Glutamatergic neuron (in vitro differentiated cells): ENCODE data around the gene JARID2. TPM values are rescaled to one million over a fixed set of nuclear protein-coding genes. Genes with fewer than 3 reads are reported as not detected.

Experiments used
- DNase-seq: peaks from one replicate; pipeline ENCODE4 v3.0.0; 2022
- H3K27ac Mint-ChIP-seq: one replicate; pipeline ENCODE4 v1.8.0; 2020; ENCODE audit warnings: mild to moderate bottlenecking, mixed read lengths, inconsistent platforms; ENCODE audit not compliant: unreplicated experiment
- H3K27me3 Mint-ChIP-seq: one replicate; pipeline ENCODE4 v1.8.0; 2020; ENCODE audit warnings: mild to moderate bottlenecking, moderate library complexity, mixed read lengths, inconsistent platforms; ENCODE audit not compliant: unreplicated experiment
- H3K36me3 Mint-ChIP-seq: one replicate; pipeline ENCODE4 v1.8.0; 2020; ENCODE audit warnings: mild to moderate bottlenecking, mixed read lengths, inconsistent platforms; ENCODE audit not compliant: unreplicated experiment
- H3K4me1 Mint-ChIP-seq: one replicate; pipeline ENCODE4 v1.8.0; 2020; ENCODE audit warnings: mild to moderate bottlenecking, low read depth, mixed read lengths, inconsistent platforms; ENCODE audit not compliant: unreplicated experiment
- H3K4me3 Mint-ChIP-seq: one replicate; pipeline ENCODE4 v1.8.0; 2020; ENCODE audit warnings: mild to moderate bottlenecking, mixed read lengths, inconsistent platforms; ENCODE audit not compliant: unreplicated experiment
- H3K9me3 Mint-ChIP-seq: one replicate; pipeline ENCODE4 v1.8.0; 2020; ENCODE audit warnings: mild to moderate bottlenecking, moderate library complexity, mixed read lengths, inconsistent platforms; ENCODE audit not compliant: unreplicated experiment
- CTCF ChIP-seq: fragments of 200-600 bp; sonication (generic); IDR thresholded peaks from one replicate; pipeline ENCODE4 v1.5.0; 2021; ENCODE audit not compliant: partially characterized antibody, unreplicated experiment
- total RNA-seq: library from RNA; stranded (reverse); fragmentation: NEBNext Ultra II Directional; extraction: Animal tissue kit (Norgen Biotek cat#: 25700); gene quantifications from one replicate; pipeline ENCODE4 v1.2.1, GENCODE V29; 2021; ENCODE audit not compliant: unreplicated experiment

The JARID2 gene
- total RNA-seq, 1 donor from 2014 or later, result 83.8 TPM

- Mint-ChIP-seq H3K36me3 (no peaks in the 10 kb centered on the region), H3K27ac (no peak overlapping the region), H3K27me3 (no peaks in the 10 kb centered on the region), H3K4me3 (no peak overlapping the region), H3K4me1 (peaks cover 55% of the 10 kb centered on the region), H3K9me3 (peaks cover 2% of the 10 kb centered on the region)
- no peak for TF ChIP-seq CTCF
- DNase-seq, result no peak
Measured at GRCh38 chr6:15255481-15255880, 9.6 kb downstream of the JARID2 start.

GRCh38 chr6:15255909-15256395 lies 10.1 kb downstream of the JARID2 start:
- H3K27ac Mint-ChIP-seq, result no peak overlapping the region
- peaks cover 2% of the 10 kb centered on the region for H3K9me3 Mint-ChIP-seq
- peaks cover 57% of the 10 kb centered on the region for H3K4me1 Mint-ChIP-seq
- no peaks in the 10 kb centered on the region for H3K36me3 Mint-ChIP-seq
- no peak overlapping the region for H3K4me3 Mint-ChIP-seq
- no peak for TF ChIP-seq CTCF
- no peaks in the 10 kb centered on the region for H3K27me3 Mint-ChIP-seq
- no peak for DNase-seq

GRCh38 chr6:15256538-15257271 lies 10.8 kb downstream of the JARID2 start:
- Mint-ChIP-seq H3K27me3 (no peaks in the 10 kb centered on the region), H3K4me3 (no peak overlapping the region), H3K4me1 (peaks cover 52% of the 10 kb centered on the region), H3K9me3 (no peaks in the 10 kb centered on the region), H3K36me3 (no peaks in the 10 kb centered on the region), H3K27ac (no peak overlapping the region)
- TF ChIP-seq CTCF, result no peak
- DNase-seq, result no peak

- Mint-ChIP-seq H3K9me3 (peaks cover 2% of the 10 kb centered on the region), H3K36me3 (no peaks in the 10 kb centered on the region), H3K27me3 (no peaks in the 10 kb centered on the region), H3K4me3 (no peak overlapping the region), H3K27ac (no peak overlapping the region), H3K4me1 (peaks cover 50% of the 10 kb centered on the region)
- no peak for TF ChIP-seq CTCF
- DNase-seq, result no peak
Measured at GRCh38 chr6:15257357-15258132, 11.7 kb downstream of the JARID2 start.

- no peak for TF ChIP-seq CTCF
- H3K9me3 Mint-ChIP-seq, result peaks cover 2% of the 10 kb centered on the region
- peaks cover 56% of the 10 kb centered on the region for H3K4me1 Mint-ChIP-seq
- H3K27me3 Mint-ChIP-seq, result peaks cover 2% of the 10 kb centered on the region
- no peak overlapping the region for H3K4me3 Mint-ChIP-seq
- H3K36me3 Mint-ChIP-seq, result no peaks in the 10 kb centered on the region
- no peak for DNase-seq
- H3K27ac Mint-ChIP-seq, result no peak overlapping the region
Measured at GRCh38 chr6:15259766-15260098, 13.9 kb downstream of the JARID2 start.
